Nephron progenitor cell (in vitro differentiated cells): ENCODE measurements around the gene NUP153.
"Not testable (repeated sequence)": the region's sequence is repeated elsewhere in the genome, so short reads cannot be mapped to it uniquely, and the experiment has no call there.

Experiments used
- DNase-seq: peaks from one replicate; pipeline ENCODE4 v3.0.0; 2021
- H3K27ac Mint-ChIP-seq: 2 replicates; pipeline ENCODE4 v1.8.0; 2021; ENCODE audit warnings: mild to moderate bottlenecking, moderate library complexity, mixed read lengths
- H3K27me3 Mint-ChIP-seq: 2 replicates; pipeline ENCODE4 v1.8.0; 2021; ENCODE audit warnings: mild to moderate bottlenecking, low read depth, mixed read lengths; ENCODE audit not compliant: poor library complexity
- H3K36me3 Mint-ChIP-seq: 2 replicates; pipeline ENCODE4 v1.8.0; 2021; ENCODE audit warnings: low read depth, mixed read lengths
- H3K4me1 Mint-ChIP-seq: 2 replicates; pipeline ENCODE4 v1.8.0; 2021; ENCODE audit warnings: mixed read lengths
- H3K4me3 Mint-ChIP-seq: 2 replicates; pipeline ENCODE4 v1.8.0; 2021; ENCODE audit warnings: mild to moderate bottlenecking, moderate library complexity, mixed read lengths
- H3K9me3 Mint-ChIP-seq: 2 replicates; pipeline ENCODE4 v1.8.0; 2021; ENCODE audit warnings: mild to moderate bottlenecking, moderate library complexity, mixed read lengths
- CTCF ChIP-seq: fragments of 200-600 bp; sonication (generic); IDR thresholded peaks from 2 replicates; pipeline ENCODE4 v1.5.0; 2021; ENCODE audit warnings: antibody characterized with exemption

Gene NUP153

GRCh38 chr6:17714879-17715851 lies 8.4 kb upstream of the NUP153 start:
- Mint-ChIP-seq H3K9me3 (no peaks in the 10 kb centered on the region), H3K27me3 (peaks cover 12% of the 10 kb centered on the region), H3K4me1 (peaks cover 11% of the 10 kb centered on the region), H3K27ac (no peak overlapping the region), H3K36me3 (no peaks in the 10 kb centered on the region), H3K4me3 (no peak overlapping the region)
- DNase-seq: no peak
- no peak for TF ChIP-seq CTCF

GRCh38 chr6:17714177-17714576 lies 7.5 kb upstream of the NUP153 start:
- DNase-seq: no peak
- H3K27me3 Mint-ChIP-seq: peaks cover 7% of the 10 kb centered on the region
- no peaks in the 10 kb centered on the region for H3K9me3 Mint-ChIP-seq
- no peak overlapping the region for H3K4me3 Mint-ChIP-seq
- peaks cover 11% of the 10 kb centered on the region for H3K4me1 Mint-ChIP-seq
- H3K27ac Mint-ChIP-seq: no peak overlapping the region
- TF ChIP-seq CTCF: no peak
- no peaks in the 10 kb centered on the region for H3K36me3 Mint-ChIP-seq

GRCh38 chr6:17712576-17712975 lies 5.9 kb upstream of the NUP153 start:
- Mint-ChIP-seq H3K27ac (peak overlapping the region; percentile 54), H3K4me3 (no peak overlapping the region)

GRCh38 chr6:17710331-17710730 lies 3.6 kb upstream of the NUP153 start:
- Mint-ChIP-seq H3K4me1 (peaks cover 24% of the 10 kb centered on the region), H3K27me3 (peaks cover 2% of the 10 kb centered on the region), H3K9me3 (no peaks in the 10 kb centered on the region), H3K27ac (no peak overlapping the region), H3K36me3 (no peaks in the 10 kb centered on the region), H3K4me3 (no peak overlapping the region)
- TF ChIP-seq CTCF: no peak
- no peak for DNase-seq

More at GRCh38 chr6:17712576-17712975, 5.9 kb upstream of the NUP153 start:
- DNase-seq: no peak
- Mint-ChIP-seq H3K4me1 (peaks cover 11% of the 10 kb centered on the region), H3K36me3 (no peaks in the 10 kb centered on the region), H3K27me3 (peaks cover 6% of the 10 kb centered on the region), H3K9me3 (no peaks in the 10 kb centered on the region)
- TF ChIP-seq CTCF: no peak

GRCh38 chr6:17709476-17709875 lies 2.8 kb upstream of the NUP153 start:
- no peak for TF ChIP-seq CTCF
- DNase-seq: no peak
- peaks cover 2% of the 10 kb centered on the region for H3K36me3 Mint-ChIP-seq
- no peak overlapping the region for H3K4me3 Mint-ChIP-seq
- peaks cover 2% of the 10 kb centered on the region for H3K27me3 Mint-ChIP-seq
- peaks cover 19% of the 10 kb centered on the region for H3K4me1 Mint-ChIP-seq
- H3K9me3 Mint-ChIP-seq: no peaks in the 10 kb centered on the region
- H3K27ac Mint-ChIP-seq: no peak overlapping the region

- not testable (repeated sequence) for H3K4me3 Mint-ChIP-seq, H3K27ac Mint-ChIP-seq, DNase-seq, H3K9me3 Mint-ChIP-seq, H3K27me3 Mint-ChIP-seq, H3K36me3 Mint-ChIP-seq
- peaks cover 25% of the 10 kb centered on the region for H3K4me1 Mint-ChIP-seq
Observed at GRCh38 chr6:17708035-17708434, 1.3 kb upstream of the NUP153 start.
